HCT116 (cell line): Measurements from ENCODE around the gene HLA-DRA. TPM values are rescaled to one million over a fixed set of nuclear protein-coding genes. Genes with fewer than 3 reads are reported as not detected.
"Not testable (repeated sequence)": the region's sequence is repeated elsewhere in the genome, so short reads cannot be mapped to it uniquely, and the experiment has no call there.

Experiments
- ATAC-seq: fragments of 200-7000 bp; cut with Tn5 transposase; 2 replicates; pipeline ENCODE4 v1.9.1; 2020; ENCODE audit warnings: mild to moderate bottlenecking, moderate library complexity
- BruUV-seq: library from RNA; stranded (reverse); fragments of 400-500 nt; replicated peaks from 2 replicates; lab custom pipeline; 2021; lab: Mats Ljungman, UMichigan
- CTCF ChIA-PET: fragments of 300-600 bp; sonication (Branson Sonifier 250); formaldehyde crosslinking; loops from one replicate; lab custom pipeline; 2021; ENCODE audit warnings: antibody characterized with exemption; lab: Charles Lee
- POLR2A ChIA-PET: fragments of 300-600, 350-600 bp; sonication (Branson Sonifier 250); formaldehyde crosslinking; loops from one replicate; lab custom pipeline; 2021; ENCODE audit warnings: antibody characterized with exemption; lab: Charles Lee
- RAD21 ChIA-PET, 2 experiments: fragments of 300-600 bp; sonication (Branson Sonifier 250); formaldehyde crosslinking; loops; one replicate each; lab custom pipeline; 2023; ENCODE audit warnings: low total read pairs in 2 of 2; ENCODE audit not compliant: uncharacterized antibody in 2 of 2, unreplicated experiment in 2 of 2, low non-redundant PET in 1 of 2; lab: Charles Lee
- DNase-seq: peaks from one replicate; pipeline ENCODE4 v3.0.0-alpha.2; 2010; ENCODE audit warnings: low read depth, low spot score
- H2AFZ ChIP-seq: fragments of 200-600 bp; shearing (Covaris generic), sonication (generic); 2 replicates; pipeline ENCODE4 v1.6.1; 2017; ENCODE audit warnings: low read depth, mixed run types, mixed read lengths, antibody characterized with exemption, low read length; ENCODE audit not compliant: poor library complexity, severe bottlenecking
- H3K27ac ChIP-seq: 2 replicates; pipeline ENCODE4 v1.5.1; 2012; ENCODE audit warnings: low read depth, low read length
- H3K27me3 ChIP-seq: fragments of 200-600 bp; sonication (generic); 2 replicates; pipeline ENCODE4 v1.6.1; 2016; ENCODE audit warnings: mixed run types, low read length, mixed read lengths; ENCODE audit not compliant: insufficient read depth
- H3K36me3 ChIP-seq, 2 experiments: fragments of 200-500 bp in 1 of 2; fragments of 200-600 bp in 1 of 2; sonication (Bioruptor generic) in 1 of 2; sonication (generic) in 1 of 2; 2 replicates each; pipeline versions ENCODE4 v1.5.1 to v1.6.1; 2014 to 2016; ENCODE audit warnings: low read length in 2 of 2, inconsistent platforms in 1 of 2, mixed read lengths in 1 of 2, mixed run types in 1 of 2; ENCODE audit not compliant: insufficient read depth in 2 of 2, control insufficient read depth in 1 of 2
- H3K4me1 ChIP-seq, 2 experiments: fragments of 200-600 bp in 1 of 2; sonication (generic) in 1 of 2; 2 replicates each; pipeline versions ENCODE4 v1.5.1 to v1.6.1; 2012 to 2017; ENCODE audit warnings: low read length in 2 of 2, inconsistent platforms in 1 of 2, mild to moderate bottlenecking in 1 of 2, mixed read lengths in 1 of 2, mixed run types in 1 of 2, moderate library complexity in 1 of 2; ENCODE audit not compliant: insufficient read depth in 2 of 2, control insufficient read depth in 1 of 2
- H3K4me2 ChIP-seq: fragments of 200-600 bp; sonication (generic); 2 replicates; pipeline ENCODE4 v1.6.1; 2017; ENCODE audit warnings: mixed run types, low read length, mixed read lengths
- H3K4me3 ChIP-seq, 2 experiments: fragments of 200-600 bp in 1 of 2; sonication (generic) in 1 of 2; replicated peaks in 1 of 2; 2 replicates each; pipeline ENCODE4 v1.5.1; 2011 to 2016; ENCODE audit warnings: low read length in 2 of 2, control low read depth in 1 of 2, low read depth in 1 of 2, mild to moderate bottlenecking in 1 of 2, mixed read lengths in 1 of 2, mixed run types in 1 of 2
- H3K79me2 ChIP-seq: fragments of 200-600 bp; sonication (generic); 2 replicates; pipeline ENCODE4 v1.6.1; 2017; ENCODE audit warnings: mild to moderate bottlenecking, mixed run types, low read length, moderate library complexity, mixed read lengths; ENCODE audit not compliant: insufficient read depth
- H3K9ac ChIP-seq: fragments of 200-600 bp; sonication (generic); 2 replicates; pipeline ENCODE4 v1.6.1; 2016; ENCODE audit warnings: low read length, mixed read lengths
- H3K9me2 ChIP-seq: fragments of 200-600 bp; sonication (generic), shearing (Covaris generic); 2 replicates; pipeline ENCODE4 v1.6.1; 2017; ENCODE audit warnings: mixed run types, mild to moderate bottlenecking, moderate library complexity; ENCODE audit not compliant: insufficient read depth
- H3K9me3 ChIP-seq, 2 experiments: fragments of 200-500 bp in 1 of 2; fragments of 200-600 bp in 1 of 2; sonication (Bioruptor generic) in 1 of 2; sonication (generic) in 1 of 2; 2 replicates each; pipeline ENCODE4 v1.6.1; 2014 to 2017; ENCODE audit warnings: low read length in 2 of 2, mixed read lengths in 2 of 2, inconsistent platforms in 1 of 2, low read depth in 1 of 2, mild to moderate bottlenecking in 1 of 2, mixed run types in 1 of 2, moderate library complexity in 1 of 2; ENCODE audit not compliant: control insufficient read depth in 1 of 2, insufficient read depth in 1 of 2
- H4K20me1 ChIP-seq: fragments of 200-600 bp; sonication (generic), shearing (Covaris generic); 2 replicates; pipeline ENCODE4 v1.6.1; 2017; ENCODE audit warnings: mixed run types, mild to moderate bottlenecking, moderate library complexity; ENCODE audit not compliant: insufficient read depth
- CTCF ChIP-seq, 3 experiments: fragments of 200-600 bp in 1 of 3; sonication (generic) in 1 of 3; IDR thresholded peaks in 2 of 3; conservative IDR thresholded peaks in 1 of 3; 2 replicates each; pipeline ENCODE4 v1.5.1; 2012 to 2017; ENCODE audit warnings: low read depth in 2 of 3, low read length in 2 of 3, antibody characterized with exemption in 1 of 3, borderline replicate concordance in 1 of 3, control low read depth in 1 of 3, mild to moderate bottlenecking in 1 of 3, mixed read lengths in 1 of 3, mixed run types in 1 of 3, moderate library complexity in 1 of 3; ENCODE audit not compliant: insufficient read depth in 1 of 3
- EGR1 ChIP-seq: IDR thresholded peaks from 2 replicates; pipeline ENCODE4 v1.6.1; 2012; ENCODE audit warnings: low read depth
- RAD21 ChIP-seq: IDR thresholded peaks from 2 replicates; pipeline ENCODE4 v1.6.1; 2012; ENCODE audit warnings: low read depth, mild to moderate bottlenecking
- REST ChIP-seq: IDR thresholded peaks from 2 replicates; pipeline ENCODE4 v1.6.1; 2012; ENCODE audit warnings: low read depth
- intact Hi-C: fragments of 100-400 bp; cut with micrococcal nuclease; formaldehyde crosslinking; loops from 2 replicates; pipeline ENCODE4 v1.10.0; 2022
- total RNA-seq: library from RNA; stranded (reverse); gene quantifications from one replicate; pipeline ENCODE4 v1.2.1, GENCODE V29; 2021; ENCODE audit not compliant: unreplicated experiment

Gene HLA-DRA
- total RNA-seq, 1 experiment from 2014 or later = 4.7 TPM

- no TSS peak for BruUV-seq
- Histone ChIP-seq H3K27me3 (no peaks in the 10 kb centered on the region), H3K9me3 (no peaks in the 10 kb centered on the region), H3K79me2 (no peaks in the 10 kb centered on the region), H3K4me1 (no peaks in the 10 kb centered on the region), H3K9ac (no peak overlapping the region), H3K4me2 (no peak overlapping the region), H3K36me3 (no peaks in the 10 kb centered on the region), H3K27ac (no peak overlapping the region), H3K9me2 (no peaks in the 10 kb centered on the region), H4K20me1 (no peaks in the 10 kb centered on the region), H2AFZ (peak overlapping the region; percentile 64), H3K4me3 (no peak overlapping the region)
- ATAC-seq (no peak), DNase-seq (peak; percentile 40)
- POLR2A ChIA-PET = no interaction called here
- 0 out of 2 replicates have a peak, but pooled peaks have one; percentile 19 for TF ChIP-seq EGR1
- TF ChIP-seq CTCF (IDR thresholded peaks at IDR 0.05 in 2 of 3, conservative IDR thresholded peaks at IDR 0.05 in 1 of 3; ENCODE audit: borderline replicate concordance in 1 of 3, insufficient read depth in 1 of 3, low read depth in 2 of 3, low read length in 2 of 3) = peak; percentile 13 to 79 (median 55); a peak in 5 of 6 replicates
- TF ChIP-seq RAD21 = peak; percentile 83
- no peak for TF ChIP-seq REST
- RAD21 ChIA-PET = interaction anchor here (1.5 to 2.1 kb wide), 2 partner anchors 268 kb away, joined by 4 to 6 read pairs; no protein-coding TSS in a partner anchor
- CTCF ChIA-PET = interaction anchor here (0.9 to 1.5 kb wide), 11 partner anchors 258 to 437 kb away, joined by 3 to 12 read pairs (median 8); partner anchors contain the start of gene TAP2
- intact Hi-C loops = loop anchor here (1.0 to 5.0 kb wide), 4 partner anchors 261 to 435 kb away; no protein-coding TSS in a partner anchor
Observed at GRCh38 chr6:32432050-32432450, 7.6 kb upstream of the HLA-DRA start.

GRCh38 chr6:32433950-32434349 lies 5.7 kb upstream of the HLA-DRA start:
- BruUV-seq, H3K79me2 ChIP-seq, H4K20me1 ChIP-seq, H3K4me2 ChIP-seq, H3K27ac ChIP-seq, H3K9ac ChIP-seq, DNase-seq, H3K36me3 ChIP-seq, POLR2A ChIA-PET, H2AFZ ChIP-seq, H3K27me3 ChIP-seq, H3K9me3 ChIP-seq, H3K4me1 ChIP-seq, H3K4me3 ChIP-seq, H3K9me2 ChIP-seq, ATAC-seq: not testable (repeated sequence)
- ChIA-PET RAD21 (interaction anchor here in 1 of 2 experiments (2.1 kb wide), 1 partner anchor 266 kb away, joined by 6 read pairs; no protein-coding TSS in a partner anchor), CTCF (interaction anchor here (1.2 kb wide), 1 partner anchor 266 kb away, joined by 4 read pairs; no protein-coding TSS in a partner anchor)
- intact Hi-C loops = loop anchor here (2.0 to 5.0 kb wide), 3 partner anchors 259 to 433 kb away; no protein-coding TSS in a partner anchor
